GM18870 (cell line): ENCODE data around the gene RECK.
A peak's percentile ranks its signal among the peaks of the same experiment; 100 is the strongest.
"Not testable (repeated sequence)": the region's sequence is repeated elsewhere in the genome, so short reads cannot be mapped to it uniquely, and the experiment has no call there.

Source experiments
- ATAC-seq: cut with Tn5 transposase; IDR thresholded peaks from one replicate; pipeline ENCODE4 v1.9.1; 2021; ENCODE audit warnings: moderate library complexity; ENCODE audit not compliant: unreplicated experiment

The RECK gene

DNA sequence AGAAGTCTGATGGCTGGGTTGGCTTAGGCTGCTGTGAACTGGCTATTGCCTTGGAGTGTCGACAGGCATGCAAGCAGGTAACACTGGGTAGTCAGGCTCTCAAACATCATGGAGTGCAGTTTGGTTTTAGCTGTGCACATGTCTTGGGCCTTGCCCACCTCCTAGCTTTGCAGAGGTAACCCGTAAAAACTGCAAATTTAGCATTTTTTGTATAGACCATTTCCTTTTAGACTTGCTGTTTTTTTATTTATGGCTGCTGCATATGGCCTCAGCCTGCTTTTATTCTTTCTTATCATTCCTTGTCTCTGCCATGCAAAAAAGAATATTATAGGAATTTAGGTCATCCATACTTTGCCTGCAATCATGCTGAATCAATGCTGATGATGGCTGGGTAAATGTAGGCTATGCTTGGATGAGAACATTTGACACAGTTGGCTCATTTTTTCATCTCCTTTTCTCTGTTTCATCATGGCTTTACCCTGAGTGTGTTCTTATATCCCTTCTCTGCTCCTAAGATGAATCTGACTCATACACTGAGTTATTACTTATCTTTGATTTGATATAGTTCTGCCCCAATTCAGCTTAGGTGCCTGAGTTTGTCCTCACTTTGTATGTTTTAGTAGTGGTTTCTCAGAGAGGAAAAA, 27.2 kb downstream of the RECK start:
- no peak for ATAC-seq

DNA sequence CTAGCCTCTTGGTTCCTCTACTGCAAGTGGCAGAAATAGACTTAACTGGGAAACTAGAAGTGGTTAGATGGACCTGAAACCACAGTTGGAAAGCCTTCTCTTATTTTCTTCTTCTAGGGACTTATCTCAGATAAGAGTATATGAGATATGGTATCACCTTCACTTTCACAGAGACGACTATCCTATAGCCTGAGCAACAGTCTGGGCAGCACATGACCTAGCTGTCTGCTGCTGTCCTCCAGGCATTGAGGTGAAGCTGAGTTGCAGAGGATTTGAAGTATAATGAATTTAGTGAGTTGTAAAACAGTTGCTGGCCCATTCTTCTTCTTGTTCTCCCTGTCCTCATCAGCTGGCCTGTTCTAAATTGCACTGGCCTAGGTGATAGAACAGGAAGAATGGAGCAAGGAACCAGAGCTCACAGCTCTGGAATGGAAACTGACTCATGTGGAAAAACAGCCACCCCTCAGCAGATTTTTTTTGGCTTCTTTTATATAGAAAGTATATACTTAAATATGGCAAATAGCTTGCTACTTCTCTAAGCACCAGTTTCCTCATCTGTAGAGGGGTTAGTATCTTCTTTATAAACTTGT, 27.8 kb downstream of the RECK start:
- ATAC-seq, result no peak

DNA sequence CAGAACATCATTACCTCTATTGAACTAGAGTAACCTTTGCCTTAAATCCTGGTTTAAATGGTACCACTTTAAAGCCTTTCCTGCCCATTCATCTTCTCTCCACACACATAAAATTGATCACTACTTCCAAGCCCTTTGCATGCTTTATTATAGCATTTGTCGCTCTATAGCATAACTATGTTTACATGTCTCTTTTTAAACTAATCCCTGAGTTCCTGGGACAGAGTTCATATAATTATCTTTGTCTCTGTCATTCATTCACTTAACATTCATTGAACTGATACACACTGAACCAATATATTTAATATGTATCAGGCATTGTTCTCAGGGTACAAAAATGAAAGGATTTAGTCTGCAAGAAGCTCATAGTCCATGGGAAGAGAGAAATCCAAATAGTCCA, 37.3 kb downstream of the RECK start:
- ATAC-seq, result no peak

DNA sequence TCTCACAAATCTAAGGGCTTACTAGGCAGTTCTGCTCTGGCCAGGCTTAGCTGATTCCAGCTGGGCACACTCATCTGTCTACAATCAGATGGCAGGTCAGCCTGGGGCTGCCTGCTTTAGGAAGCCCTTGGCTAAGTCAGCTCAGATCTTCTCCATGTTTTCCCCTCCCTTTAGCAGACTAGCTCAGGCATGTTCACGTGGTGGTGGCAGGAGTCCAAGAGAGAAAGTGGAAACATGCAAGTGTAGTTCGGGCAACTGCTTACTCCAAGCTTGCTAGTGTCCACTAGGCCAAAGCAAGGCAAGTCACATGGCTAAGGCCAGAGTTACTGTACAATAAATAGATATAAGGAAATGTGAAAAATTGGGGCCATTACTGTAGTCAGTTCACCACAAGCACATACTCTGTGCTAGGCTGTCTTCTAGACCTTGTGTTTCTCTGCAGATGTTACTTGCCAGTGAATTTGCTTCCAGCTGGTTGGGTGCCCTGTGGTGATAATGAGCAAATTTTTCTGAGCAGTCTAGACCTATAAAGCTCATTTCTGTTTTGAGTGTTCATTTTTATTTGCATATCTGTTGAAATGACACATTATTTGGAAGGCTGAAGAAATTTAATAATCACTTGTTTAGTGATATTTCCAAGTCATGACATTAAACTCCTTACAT, 38.3 kb downstream of the RECK start:
- no peak for ATAC-seq

DNA sequence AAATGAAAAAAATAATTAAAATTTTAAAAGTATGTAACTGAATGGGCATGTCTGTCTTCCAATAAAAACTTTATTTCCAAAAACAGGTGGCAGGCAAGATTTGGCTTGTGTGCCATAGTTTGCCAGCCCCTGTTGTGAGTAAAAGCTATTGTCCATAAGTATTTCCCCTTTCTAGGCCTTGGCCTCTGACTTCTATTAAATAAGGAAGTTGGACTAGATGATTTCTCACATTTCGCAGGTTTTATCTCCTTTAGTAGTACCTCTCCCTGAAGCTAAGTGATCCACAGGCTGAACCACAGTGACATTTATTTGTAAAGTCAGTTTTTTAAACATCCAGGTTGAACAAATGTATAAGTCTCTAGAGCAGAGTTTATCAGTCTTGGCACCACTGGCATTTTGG, 41.3 kb downstream of the RECK start:
- no peak for ATAC-seq

DNA sequence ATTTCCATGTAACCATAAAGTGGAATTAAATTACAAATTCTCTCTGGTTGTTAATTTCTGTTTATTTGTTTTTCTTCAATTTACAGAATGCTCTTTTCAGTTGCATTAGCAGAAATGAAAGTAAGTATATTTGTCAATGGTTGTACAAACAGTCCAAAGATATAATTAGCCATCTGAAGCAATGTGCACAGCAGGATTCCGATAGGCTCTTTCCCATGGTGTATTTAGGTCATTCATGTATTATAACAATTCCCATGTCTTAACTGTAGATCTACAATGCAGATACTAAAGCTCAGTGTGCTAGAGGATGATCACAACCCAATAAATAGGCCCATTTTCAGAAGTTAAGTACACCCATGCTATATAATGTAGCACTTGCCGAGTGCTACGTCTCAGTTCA, 43.8 kb downstream of the RECK start:
- no peak for ATAC-seq

DNA sequence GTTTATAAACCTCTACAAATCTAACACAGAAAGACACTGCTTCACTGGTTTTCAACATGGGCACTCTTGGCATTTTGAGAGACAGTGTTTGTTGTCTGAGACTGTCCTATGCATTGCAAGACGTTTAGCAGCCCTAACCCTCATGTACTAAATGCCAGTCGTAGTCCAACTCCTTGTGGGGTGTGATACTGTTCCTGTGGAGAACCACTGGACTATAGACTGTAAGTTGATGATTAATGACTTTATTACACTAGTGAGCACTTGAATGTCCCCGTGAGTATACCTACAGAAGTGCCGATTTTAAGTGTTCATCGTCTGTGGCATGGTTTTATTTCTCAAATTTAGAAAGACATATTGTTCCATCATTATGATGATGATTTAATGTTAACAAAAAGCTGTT, 46.2 kb downstream of the RECK start:
- ATAC-seq, result no peak

DNA sequence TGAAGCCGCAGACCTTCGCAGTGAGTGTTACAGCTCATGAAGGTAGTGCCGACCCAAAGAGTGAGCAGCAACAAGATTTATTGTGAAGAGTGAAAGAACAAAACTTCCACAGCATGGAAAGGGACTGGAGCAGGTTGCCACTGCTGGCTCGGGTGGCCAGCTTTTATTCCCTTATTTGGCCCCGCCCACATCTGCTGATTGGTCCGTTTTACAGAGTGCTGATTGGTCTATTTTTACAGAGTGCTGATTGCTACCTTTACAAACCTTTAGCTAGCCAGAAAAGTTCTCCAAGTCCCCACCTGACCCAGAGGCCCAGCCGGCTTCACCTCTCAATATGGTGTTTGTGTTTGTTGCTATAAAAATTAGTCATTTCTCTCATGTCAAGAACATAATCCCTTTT, 49.7 kb downstream of the RECK start:
- ATAC-seq, result no peak

DNA sequence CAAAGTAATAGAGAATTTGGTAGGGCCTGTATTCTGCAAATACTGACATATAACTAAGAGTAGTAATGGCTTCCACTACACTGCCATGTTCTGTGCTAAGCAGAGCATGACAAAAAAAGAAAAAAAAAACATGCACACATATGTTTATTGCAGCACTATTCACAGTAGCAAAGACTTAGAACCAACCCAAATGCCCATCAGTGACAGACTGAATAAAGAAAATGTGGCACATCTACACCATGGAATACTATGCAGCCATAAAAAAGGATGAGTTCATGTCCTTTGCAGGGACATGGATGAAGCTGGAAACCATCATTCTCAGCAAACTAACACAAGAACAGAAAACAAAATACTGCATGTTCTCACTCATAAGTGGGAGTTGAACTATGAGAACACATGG, 50.3 kb downstream of the RECK start:
- not testable (repeated sequence) for ATAC-seq

DNA sequence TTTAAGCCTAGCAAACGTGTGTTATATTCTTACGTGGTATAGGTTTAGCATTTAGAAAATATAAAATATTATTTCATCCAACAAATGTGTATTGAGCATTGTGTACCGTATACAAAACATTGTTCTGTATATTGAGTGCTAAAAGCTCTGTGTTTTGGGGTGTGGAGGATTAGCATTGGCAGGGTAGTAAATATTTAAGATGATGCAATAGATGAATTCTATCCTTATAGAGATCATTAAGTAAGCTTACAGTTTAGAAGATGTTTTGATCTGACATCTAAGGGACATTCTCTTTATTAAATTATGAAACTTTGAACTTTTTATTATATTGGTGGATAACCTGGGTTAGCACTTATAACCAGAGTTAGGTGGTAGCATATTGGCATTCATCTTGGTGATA, 51.3 kb downstream of the RECK start:
- ATAC-seq, result no peak

DNA sequence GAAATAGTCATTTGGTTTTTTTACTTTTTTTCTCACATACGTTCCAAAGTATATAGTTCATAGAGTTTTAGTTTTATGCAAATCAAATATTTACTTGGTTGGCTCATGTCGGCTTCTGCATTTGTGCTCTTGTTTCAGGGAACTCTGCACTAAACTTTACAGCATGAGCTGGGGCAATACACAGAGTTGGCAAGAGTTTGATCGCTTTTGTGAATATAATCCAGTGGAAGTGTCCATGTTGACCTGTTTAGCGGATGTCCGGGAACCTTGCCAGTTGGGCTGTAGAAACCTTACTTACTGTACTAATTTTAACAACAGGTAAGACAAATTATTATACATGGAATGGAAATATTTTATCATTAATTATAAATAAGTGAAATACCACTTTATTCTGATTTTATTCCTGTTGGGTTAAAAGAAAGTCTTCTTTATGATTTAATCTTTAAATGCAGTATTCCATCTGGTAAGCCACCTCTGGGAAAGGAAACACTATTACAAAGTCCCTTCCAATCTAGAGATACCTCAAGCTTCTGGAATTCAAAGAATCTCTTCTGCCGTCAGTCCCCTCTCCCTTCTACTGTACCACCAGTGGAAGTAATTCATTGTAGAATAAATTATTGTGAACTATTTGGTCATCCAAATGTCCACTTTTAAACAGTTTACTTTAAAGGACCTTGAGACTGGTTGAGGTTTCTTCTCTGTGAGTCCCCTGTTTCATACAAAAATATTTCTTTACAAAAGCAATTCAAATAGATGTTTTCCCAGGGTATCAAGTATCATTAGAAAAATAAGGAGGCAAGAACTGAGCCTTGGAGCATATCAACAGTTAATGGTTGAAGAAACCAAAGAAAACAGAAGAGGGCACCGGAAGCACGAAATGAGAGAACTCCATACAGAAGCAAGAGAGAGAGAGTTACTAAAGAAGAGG, 54.6 kb downstream of the RECK start:
- no peak for ATAC-seq

DNA sequence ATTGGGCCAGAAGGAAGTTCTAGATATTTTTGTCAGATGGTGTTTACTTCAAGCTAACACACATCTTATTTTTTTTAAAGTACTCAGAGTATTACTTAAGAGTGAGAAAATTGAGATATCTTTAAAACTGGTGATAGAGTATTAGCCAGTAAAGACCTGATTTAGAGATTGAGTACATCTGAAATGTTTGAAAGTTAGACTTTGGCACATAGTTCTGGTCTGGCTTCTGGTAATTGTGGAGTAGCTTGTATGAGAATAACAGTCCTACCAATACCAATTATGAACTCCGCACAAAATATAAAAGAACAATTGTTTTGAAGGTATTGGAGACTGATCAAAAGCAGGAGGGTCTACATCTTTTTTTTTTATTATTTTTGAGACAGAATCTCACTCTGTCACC, 55.3 kb downstream of the RECK start:
- ATAC-seq, result no peak

DNA sequence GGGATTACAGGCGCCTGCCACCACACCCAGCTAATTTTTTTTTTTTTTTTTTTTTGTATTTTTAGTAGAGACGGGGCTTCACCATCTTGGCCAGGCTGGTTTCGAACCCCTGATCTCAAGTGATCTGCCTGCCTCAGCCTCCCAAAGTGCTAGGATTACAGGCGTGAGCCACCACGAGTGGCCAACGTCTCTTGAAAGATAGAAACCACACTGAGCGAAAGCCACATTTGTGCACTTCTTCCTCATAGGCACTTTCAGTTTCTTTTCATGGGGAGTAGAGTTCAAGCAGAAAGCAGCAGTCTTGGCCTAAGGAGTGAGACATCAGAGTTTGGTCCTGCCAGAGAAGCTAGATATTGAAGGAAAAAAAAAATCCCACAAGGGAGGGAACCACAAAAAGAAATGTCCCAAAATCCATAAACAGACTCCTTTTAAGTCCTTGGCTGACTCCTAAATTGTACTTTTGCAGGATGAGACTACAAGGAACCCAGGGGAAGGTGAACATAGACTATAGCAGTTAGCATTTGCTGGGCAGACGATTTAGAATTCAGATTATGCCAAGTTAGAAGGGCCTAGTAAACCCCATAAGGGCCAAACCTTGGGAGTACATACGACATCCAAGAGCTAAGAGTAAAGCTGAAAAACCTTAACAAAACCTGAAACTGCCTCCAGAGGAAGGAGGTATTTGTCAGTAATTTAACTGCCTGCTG, 55.9 kb downstream of the RECK start:
- peak; percentile 84 for ATAC-seq

DNA sequence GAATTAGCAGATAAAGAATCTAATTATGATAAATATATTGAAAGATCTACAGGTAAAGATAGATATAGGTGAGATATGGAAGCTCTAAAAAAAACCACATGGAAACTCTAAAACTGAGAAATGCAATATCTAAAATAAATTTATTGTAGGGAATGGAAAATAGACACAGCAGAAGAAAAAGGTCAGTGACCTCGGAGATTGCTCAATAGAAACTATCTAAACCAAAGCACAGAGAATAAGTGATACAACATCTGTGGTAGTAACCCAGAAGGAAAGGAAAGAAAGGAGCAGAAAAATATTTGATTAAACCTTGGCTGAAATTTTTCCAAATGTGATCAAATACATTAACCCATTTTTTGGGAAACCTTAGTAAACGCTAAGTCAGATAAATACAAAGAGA, 56.7 kb downstream of the RECK start:
- ATAC-seq, result no peak

DNA sequence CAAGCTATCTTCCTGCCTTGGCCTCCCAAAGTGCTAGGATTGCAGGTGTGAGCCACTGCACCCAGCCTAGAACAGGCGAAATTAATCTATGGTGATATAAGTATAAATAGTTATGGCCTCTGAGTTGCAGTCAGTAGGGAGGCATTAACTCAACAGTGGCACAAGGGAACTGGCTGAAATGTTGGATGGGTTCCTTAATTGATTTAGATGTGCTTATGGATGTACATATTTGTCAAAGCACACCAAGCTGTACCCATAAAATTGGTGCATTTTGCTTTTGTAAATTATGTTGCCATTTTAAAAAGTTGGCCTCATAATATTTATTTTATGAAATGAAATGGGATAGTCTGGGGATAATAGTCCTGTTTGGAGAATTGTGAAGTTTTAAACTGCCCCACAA, 63.0 kb downstream of the RECK start:
- no peak for ATAC-seq

DNA sequence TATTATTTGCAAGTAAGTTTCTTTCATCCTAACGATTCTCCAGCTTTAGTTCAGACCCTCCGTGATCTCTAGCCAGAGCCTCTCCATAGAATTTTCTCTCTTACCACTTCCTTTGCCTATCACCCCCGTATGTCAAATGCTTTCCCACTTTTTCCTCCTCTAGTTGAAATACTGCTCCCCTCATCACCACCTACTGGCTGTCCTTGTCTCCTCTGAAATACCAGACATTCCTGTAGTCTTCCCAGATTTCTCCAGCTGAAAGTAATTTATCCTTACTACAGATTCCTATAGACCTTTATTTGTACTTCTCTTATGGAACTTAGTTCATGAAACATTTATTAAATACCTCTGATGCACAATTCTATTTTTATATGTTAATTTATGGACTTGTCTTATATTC, 63.8 kb downstream of the RECK start:
- no peak for ATAC-seq

DNA sequence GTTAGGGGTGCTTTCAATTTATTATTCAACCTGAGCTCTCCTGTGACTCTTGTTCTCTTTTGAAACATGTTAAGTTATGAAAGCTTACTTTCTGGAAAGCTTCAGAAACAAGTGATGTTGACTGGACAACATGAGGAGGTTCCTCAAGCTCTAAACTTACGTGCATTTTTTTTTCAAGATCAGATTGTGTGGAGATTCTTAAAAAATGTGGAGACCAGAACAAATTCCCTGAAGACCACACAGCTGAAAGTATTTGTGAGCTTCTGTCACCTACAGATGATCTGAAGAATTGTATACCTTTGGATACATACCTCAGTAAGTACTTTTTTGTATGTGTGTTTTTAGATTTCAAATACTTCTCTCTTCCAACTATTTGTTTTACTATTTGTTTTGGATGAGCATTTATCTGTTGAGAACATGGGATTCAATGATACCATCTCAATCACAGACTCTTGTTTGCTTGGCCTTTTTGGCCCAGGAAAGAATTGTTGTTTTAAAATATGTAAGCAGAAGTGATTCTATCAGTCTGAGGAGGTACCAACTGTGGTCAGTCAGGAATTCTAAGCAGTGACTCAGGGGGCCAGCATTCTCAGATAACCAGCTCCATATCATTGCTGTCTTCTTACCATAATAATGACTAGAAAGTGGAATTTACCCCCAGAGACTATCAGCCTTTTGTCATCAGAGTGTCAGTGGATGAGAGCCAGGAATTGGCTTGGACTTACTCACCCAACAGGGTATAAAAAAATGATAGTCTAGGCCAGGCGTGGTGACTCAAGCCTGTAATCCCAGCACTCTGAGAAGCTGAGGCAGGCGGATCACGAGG, 65.4 kb downstream of the RECK start:
- no peak for ATAC-seq

DNA sequence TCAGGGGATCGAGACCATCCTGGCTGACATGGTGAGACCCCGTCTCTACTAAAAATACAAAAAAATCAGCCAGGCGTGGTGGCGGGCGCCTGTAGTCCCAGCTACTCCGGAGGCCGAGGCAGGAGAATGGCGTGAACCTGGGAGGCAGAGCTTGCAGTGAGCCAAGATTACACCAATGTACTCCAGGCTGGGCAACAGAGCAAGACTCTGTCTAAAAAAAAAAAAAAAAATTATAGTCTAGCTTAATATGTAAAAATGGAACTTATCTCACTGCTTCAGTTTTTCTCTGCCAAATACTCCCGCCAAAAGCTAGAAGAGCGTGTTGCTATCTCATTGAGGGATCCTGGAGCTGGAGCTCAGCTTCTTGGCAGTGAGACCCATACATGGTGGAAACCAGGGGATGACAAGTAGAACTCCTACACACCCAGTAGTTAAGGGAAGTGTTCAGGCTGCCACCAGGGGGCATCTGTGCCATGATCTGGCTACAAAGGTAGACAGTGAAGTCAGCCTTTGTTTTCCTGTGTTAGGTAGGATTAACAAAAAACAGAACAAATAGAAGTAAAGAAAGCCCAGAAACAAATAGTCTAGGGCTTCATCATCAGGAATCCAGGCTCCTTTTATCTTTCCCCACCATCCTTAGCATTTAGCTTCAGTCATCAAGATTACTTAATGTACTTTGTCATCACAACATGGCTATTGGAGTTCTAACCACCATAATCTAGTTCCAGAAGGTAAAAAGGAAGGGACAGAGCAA, 66.2 kb downstream of the RECK start:
- ATAC-seq, result no peak

DNA sequence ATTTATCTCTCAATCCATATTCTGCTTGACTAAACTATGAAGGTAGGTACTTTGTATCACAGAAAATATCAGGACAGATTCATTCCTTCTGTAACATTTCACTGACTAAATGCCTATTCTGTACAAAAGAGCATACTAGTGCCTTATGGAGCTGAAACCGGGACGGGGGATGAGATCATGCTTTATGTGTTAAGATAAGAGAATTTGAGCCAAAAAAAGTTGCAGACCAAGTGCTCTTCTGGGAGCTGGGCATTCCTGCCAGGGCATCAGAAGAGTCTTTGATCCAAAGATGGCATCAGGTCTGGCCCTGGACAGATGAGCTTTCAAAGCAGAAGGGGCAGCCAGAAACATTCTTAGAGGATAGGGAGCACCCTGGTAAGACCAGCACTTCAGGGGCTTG, 72.4 kb downstream of the RECK start:
- no peak for ATAC-seq
